Ovary (tissue), 9 donors: ENCODE results near the gene TBL1X. TPM values are rescaled to one million over a fixed set of nuclear protein-coding genes. Genes with fewer than 3 reads are reported as not detected.

Experiments used
- DNase-seq, 5 donors: peaks; one replicate each; pipeline ENCODE4 v3.0.0-alpha.2; 2019 to 2020
- H3K27ac ChIP-seq, 2 donors: fragments of 200-600 bp; one replicate each; pipeline versions ENCODE4 v1.5.1 to v1.8.0; 2019 to 2022
- H3K27me3 ChIP-seq: fragments of 200-600 bp; one replicate; pipeline ENCODE4 v1.8.0; 2022
- H3K36me3 ChIP-seq: fragments of 200-600 bp; sonication (generic); one replicate; pipeline ENCODE4 v1.5.1; 2019
- H3K4me1 ChIP-seq: one replicate; pipeline ENCODE4 v1.8.1; 2013; ENCODE audit warnings: mild to moderate bottlenecking, moderate library complexity; ENCODE audit not compliant: insufficient read depth
- H3K4me3 ChIP-seq: fragments of 200-600 bp; sonication (generic); one replicate; pipeline ENCODE4 v1.5.1; 2017
- H3K9me3 ChIP-seq, 2 donors: fragments of 200-600 bp in 1 of 2; sonication (generic) in 1 of 2; one replicate each; pipeline versions ENCODE4 v1.5.1 to v1.8.1; 2013 to 2019; ENCODE audit warnings: mild to moderate bottlenecking in 1 of 2, moderate library complexity in 1 of 2
- CTCF ChIP-seq, 3 donors: fragments of 450-650 bp in 2 of 3; fragments of 200-600 bp in 1 of 3; IDR thresholded peaks; one replicate each; pipeline versions ENCODE4 v1.5.1 to v1.8.0; 2016 to 2022; ENCODE audit warnings: antibody characterized with exemption in 3 of 3, mild to moderate bottlenecking in 1 of 3
- EP300 ChIP-seq: sonication (generic); formaldehyde crosslinking; IDR thresholded peaks from one replicate; pipeline ENCODE4 v1.6.1; 2017; ENCODE audit warnings: antibody characterized with exemption
- POLR2A ChIP-seq: fragments of 450-650 bp; IDR thresholded peaks from one replicate; pipeline ENCODE4 v1.6.1; 2017; ENCODE audit warnings: antibody characterized with exemption, mild to moderate bottlenecking, moderate library complexity
- WGBS, 3 donors: extraction: QIAGEN DNeasy Blood & Tissue Kit in 1 of 3; methylation state at CpG; one replicate each; pipeline versions ENCODE4 v1.1.5 to v1.1.7; 2013 to 2017; 5-methylcytosine and 5-hydroxymethylcytosine counted together
- intact Hi-C, 4 donors: fragments of 100-400 bp; cut with DNase I; formaldehyde crosslinking; loops; one replicate each; pipeline versions ENCODE4 v1.11.0 to v1.15.1; 2022 to 2023
- polyA plus RNA-seq, 2 donors: library from polyadenylated mRNA; stranded (reverse); fragments of 200-250 nt in 1 of 2; fragments of 350-450 nt in 1 of 2; fragmentation: Illumina TruSeq in 1 of 2; extraction: RNeasy Lipid Tissue Mini Kit (QIAGEN cat#74804) in 1 of 2; gene quantifications; one replicate each; pipeline ENCODE4 v1.2.3, GENCODE V29; 2013 to 2014
- total RNA-seq, 7 donors: library from RNA; depleted of rRNA in 2 of 7; stranded (reverse); fragments of >200 nt in 2 of 7; fragmentation: NEBNext Ultra II Directional in 3 of 7; extraction: Animal tissue kit (Norgen Biotek cat#: 25700) in 3 of 7; gene quantifications; one replicate each; pipeline versions ENCODE4 v1.1.0 to v1.2.4, GENCODE V29; 2016 to 2023
- donor health status: DM: no; HTN: no; CAD: no; lungs with moderate emphysema.
- donor health status: DM: no; HTN: no; CAD: no.
- donor health status: Bipolar disorder and iron deficiency.
- donor health status: DM: yes; HTN: yes; CAD: no.
- donor health status: DM: no; HTN: no; CAD: no.
- donor health status: DM: yes; HTN: yes; CAD: no.

TBL1X gene
- total and polyA plus RNA-seq, 9 donors = 11.3 to 50.5 (median 32.0) TPM

GRCh38 chrX:9770319-9770718 lies 305.5 kb downstream of the TBL1X start:
- H3K27ac ChIP-seq = no peak overlapping the region
- 38 to 43% (median 39%) methylated on average over 1 of the region's 1 CpG for WGBS, 3 donors

GRCh38 chrX:9772943-9773342 lies 308.1 kb downstream of the TBL1X start:
- Histone ChIP-seq H3K4me3 (no peak overlapping the region), H3K4me1 (no peaks in the 10 kb centered on the region), H3K9me3 (no peaks in the 10 kb centered on the region), H3K27ac (no peak overlapping the region), H3K27me3 (no peaks in the 10 kb centered on the region), H3K36me3 (no peaks in the 10 kb centered on the region)
- TF ChIP-seq EP300 (no peak), CTCF (IDR thresholded peaks at IDR 0.05) (no peak), POLR2A (no peak)
- no peak for DNase-seq
- WGBS, 3 donors = 78 to 83% (median 83%) methylated on average over 6 of the region's 6 CpGs
- intact Hi-C loops = no loop called here

More at GRCh38 chrX:9770319-9770718, 305.5 kb downstream of the TBL1X start:
- intact Hi-C loops = no loop called here
- Histone ChIP-seq H3K4me1 (no peaks in the 10 kb centered on the region), H3K4me3 (no peak overlapping the region), H3K9me3 (no peaks in the 10 kb centered on the region), H3K36me3 (no peaks in the 10 kb centered on the region), H3K27me3 (no peaks in the 10 kb centered on the region)
- no peak for DNase-seq
- TF ChIP-seq EP300 (no peak), CTCF (IDR thresholded peaks at IDR 0.05) (no peak), POLR2A (no peak)

- intact Hi-C loops = no loop called here
- WGBS, 3 donors = 76 to 90% (median 84%) methylated on average over 8 of the region's 8 CpGs
- no peaks in the 10 kb centered on the region for H3K27me3 ChIP-seq
- TF ChIP-seq EP300 (no peak), CTCF (IDR thresholded peaks at IDR 0.05) (no peak), POLR2A (no peak)
- H3K27ac ChIP-seq = no peak overlapping the region
- no peak for DNase-seq
- H3K36me3 ChIP-seq = no peaks in the 10 kb centered on the region
- no peak overlapping the region for H3K4me3 ChIP-seq
- no peaks in the 10 kb centered on the region for H3K9me3 ChIP-seq
- H3K4me1 ChIP-seq = no peaks in the 10 kb centered on the region
Observed at GRCh38 chrX:9775930-9776329, 311.1 kb downstream of the TBL1X start.

- TF ChIP-seq EP300 = no peak
- TF ChIP-seq CTCF (IDR thresholded peaks at IDR 0.05) = no peak
- no peak for TF ChIP-seq POLR2A
- Histone ChIP-seq H3K36me3 (no peaks in the 10 kb centered on the region), H3K4me3 (no peak overlapping the region), H3K9me3 (no peaks in the 10 kb centered on the region), H3K27ac (no peak overlapping the region), H3K4me1 (no peaks in the 10 kb centered on the region), H3K27me3 (no peaks in the 10 kb centered on the region)
- DNase-seq = no peak
- WGBS, 3 donors = 81 to 88% (median 81%) methylated on average over 7 of the region's 7 CpGs
- intact Hi-C loops = loop anchor here in 1 of 4 donors (10.0 kb wide), 1 partner anchor 343 kb away; no protein-coding TSS in a partner anchor
Observed at GRCh38 chrX:9781941-9782340, 317.1 kb downstream of the TBL1X start.
